VCaP (cell line): ENCODE results near the gene SPTBN1.

Experiments used
- H3K27ac ChIP-seq: fragments of 450-650 bp; 2 replicates; pipeline ENCODE4 v1.5.1; 2017
- CTCF ChIP-seq: fragments of 450-650 bp; conservative IDR thresholded peaks from 2 replicates; pipeline ENCODE4 v1.5.1; 2017; ENCODE audit warnings: mild to moderate bottlenecking, moderate library complexity

The SPTBN1 gene

GRCh38 chr2:54461261-54461660 lies 5.1 kb downstream of the SPTBN1 start:
- no peak overlapping the region for H3K27ac ChIP-seq
- TF ChIP-seq CTCF: no peak

GRCh38 chr2:54464341-54464740 lies 8.2 kb downstream of the SPTBN1 start:
- H3K27ac ChIP-seq: no peak overlapping the region
- no peak for TF ChIP-seq CTCF

DNA sequence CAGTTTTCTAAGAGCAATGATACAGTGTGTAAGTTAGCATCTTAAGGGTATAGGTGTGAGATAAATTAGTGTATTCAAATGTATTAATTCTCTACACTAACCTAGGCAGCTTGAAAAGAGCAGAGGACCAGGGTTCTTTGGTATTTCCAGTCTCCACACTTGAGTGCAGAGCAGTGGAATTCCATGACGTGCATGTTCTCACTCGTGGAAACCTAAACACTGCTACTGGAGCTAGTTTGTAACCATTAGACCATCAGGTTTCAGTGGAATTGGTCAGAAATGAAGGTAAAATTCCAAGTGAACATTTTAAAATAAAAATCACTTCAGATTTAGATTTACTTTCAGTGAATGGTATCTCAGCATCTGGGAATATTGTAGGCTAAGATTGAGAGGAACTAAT lies 9.0 kb downstream of the SPTBN1 start:
- no peak for TF ChIP-seq CTCF
- H3K27ac ChIP-seq: no peak overlapping the region

GRCh38 chr2:54466870-54467269 lies 10.7 kb downstream of the SPTBN1 start:
- H3K27ac ChIP-seq: no peak overlapping the region
- no peak for TF ChIP-seq CTCF

DNA sequence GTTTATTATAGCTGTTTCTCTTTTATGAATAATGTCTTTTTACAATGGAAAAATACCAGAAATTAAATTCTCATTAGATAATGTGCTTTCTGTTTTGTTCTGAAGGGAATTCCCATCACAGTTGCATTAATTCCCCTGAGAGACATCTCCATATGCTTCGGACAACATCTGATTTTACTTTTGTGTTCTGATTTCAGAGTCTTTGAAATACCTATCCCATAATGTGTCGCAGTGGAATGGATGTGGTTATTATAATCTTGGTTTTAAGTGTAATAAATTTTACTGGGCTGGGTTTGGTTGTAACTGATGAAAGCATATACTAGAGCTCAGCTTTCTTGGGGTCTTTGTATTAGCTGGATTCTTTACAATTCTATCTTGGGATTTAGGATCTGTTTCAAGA lies 12.5 kb downstream of the SPTBN1 start:
- H3K27ac ChIP-seq: no peak overlapping the region
- no peak for TF ChIP-seq CTCF

DNA sequence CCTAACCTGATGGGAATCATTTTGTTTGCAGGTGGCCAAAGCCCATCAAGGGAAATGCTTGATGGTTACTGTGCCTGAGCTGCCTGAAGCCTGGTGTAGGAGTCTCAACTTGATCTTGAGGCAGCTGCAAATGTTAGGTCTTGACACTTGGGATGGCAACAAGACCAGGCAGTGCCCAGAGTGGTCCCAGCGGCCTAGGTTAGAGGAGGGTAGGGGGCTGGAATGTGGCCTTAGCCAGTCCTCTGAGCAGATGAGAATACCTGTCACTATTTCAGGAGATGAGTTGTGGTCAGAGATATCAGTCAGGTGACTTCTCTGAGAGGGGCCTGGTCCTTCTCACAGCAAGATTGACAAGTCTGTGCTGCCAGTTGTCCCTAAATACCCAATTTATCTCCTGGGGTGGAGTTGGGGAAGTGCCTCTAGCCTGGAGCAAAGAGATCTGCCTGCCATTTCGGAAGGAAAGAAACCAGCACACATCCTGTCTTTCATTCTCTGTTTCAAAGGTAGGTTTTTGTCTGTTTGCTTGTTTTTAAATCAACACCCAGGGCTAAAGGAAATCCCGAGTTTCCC lies 13.4 kb downstream of the SPTBN1 start:
- no peak for TF ChIP-seq CTCF
- H3K27ac ChIP-seq: no peak overlapping the region

DNA sequence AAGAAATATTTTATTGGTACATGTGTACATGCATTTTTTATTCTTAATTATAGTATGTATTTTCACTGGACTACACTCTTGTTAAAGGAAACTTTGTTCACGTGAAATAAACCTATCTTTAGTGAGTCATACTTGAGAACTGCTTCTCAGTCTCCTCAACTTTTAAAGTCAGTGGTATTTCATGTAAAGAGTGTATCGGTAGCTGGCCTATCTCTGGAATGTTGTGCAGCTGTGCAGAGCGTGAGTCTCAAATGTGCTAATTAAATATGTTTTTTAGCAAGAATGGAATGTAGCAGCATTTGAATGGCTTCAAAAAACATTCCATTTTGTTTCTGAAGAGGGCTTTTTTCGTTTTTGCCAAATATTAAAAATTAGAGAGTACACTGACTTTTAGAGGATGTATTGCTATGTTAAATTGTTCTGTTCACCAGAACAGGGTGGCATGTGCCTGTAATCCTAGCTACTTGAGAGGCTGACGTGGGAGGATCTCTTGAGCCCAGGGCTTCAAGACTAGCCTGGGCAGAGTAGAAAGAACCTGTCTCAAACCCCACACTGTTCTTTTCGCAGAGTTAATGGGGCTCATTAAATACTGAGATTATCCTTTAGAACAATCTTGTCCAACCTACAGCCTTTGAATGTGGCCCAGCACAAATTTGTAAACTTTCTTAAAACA lies 14.3 kb downstream of the SPTBN1 start:
- H3K27ac ChIP-seq: no peak overlapping the region
- TF ChIP-seq CTCF: no peak
